SK-N-SH (cell line): ENCODE measurements around the gene LIN37. TPM values are rescaled to one million over a fixed set of nuclear protein-coding genes. Genes with fewer than 3 reads are reported as not detected.
A peak's percentile ranks its signal among the peaks of the same experiment; 100 is the strongest.

Source experiments
- CTCF ChIA-PET: fragments of 300-600, 350-600 bp; formaldehyde crosslinking; extraction: SDS; loops from one replicate; lab custom pipeline; 2021; lab: Yijun Ruan, JAX
- POLR2A ChIA-PET: fragments of 350-600 bp; sonication (Branson Sonifier 250); formaldehyde crosslinking; extraction: SDS; loops from one replicate; lab custom pipeline; 2020; ENCODE audit warnings: antibody characterized with exemption, inconsistent platforms; lab: Yijun Ruan, JAX
- DNase-seq: peaks from one replicate; pipeline ENCODE4 v3.0.0; 2012
- H2AFZ ChIP-seq: fragments of 200-600 bp; sonication (generic); 2 replicates; pipeline ENCODE4 v1.8.1; 2016; ENCODE audit warnings: antibody characterized with exemption, mild to moderate bottlenecking, low read depth
- H3F3A ChIP-seq: fragments of 200-600 bp; sonication (generic); replicated peaks from 2 replicates; pipeline ENCODE3; 2016; ENCODE audit warnings: antibody characterized with exemption, mild to moderate bottlenecking; ENCODE audit not compliant: insufficient read depth
- H3K27ac ChIP-seq, 2 experiments: fragments of 200-500 bp in 1 of 2; fragments of 200-600 bp in 1 of 2; sonication (Bioruptor generic) in 1 of 2; sonication (generic), shearing (Covaris generic) in 1 of 2; 2 replicates each; pipeline versions ENCODE4 v1.5.1 to v1.6.1; 2014 to 2016; ENCODE audit warnings: low read depth in 2 of 2, inconsistent platforms in 1 of 2, low read length in 1 of 2, mild to moderate bottlenecking in 1 of 2, mixed read lengths in 1 of 2
- H3K27me3 ChIP-seq: fragments of 200-600 bp; sonication (generic), shearing (Covaris generic); 2 replicates; pipeline ENCODE4 v1.6.1; 2016; ENCODE audit warnings: mixed run types; ENCODE audit not compliant: insufficient read depth
- H3K36me3 ChIP-seq, 2 experiments: fragments of 200-500 bp in 1 of 2; fragments of 200-600 bp in 1 of 2; sonication (Bioruptor generic) in 1 of 2; sonication (generic) in 1 of 2; replicated peaks in 1 of 2; 2 replicates each; pipeline versions ENCODE3 to v1.5.1; 2014 to 2016; ENCODE audit warnings: low read length in 1 of 2, mild to moderate bottlenecking in 1 of 2; ENCODE audit not compliant: insufficient read depth in 2 of 2, control insufficient read depth in 1 of 2
- H3K4me1 ChIP-seq, 2 experiments: fragments of 200-500 bp in 1 of 2; fragments of 200-600 bp in 1 of 2; sonication (Bioruptor generic) in 1 of 2; sonication (generic), shearing (Covaris generic) in 1 of 2; 2 replicates each; pipeline versions ENCODE4 v1.5.1 to v1.6.1; 2014 to 2016; ENCODE audit warnings: low read depth in 1 of 2, low read length in 1 of 2, mixed run types in 1 of 2; ENCODE audit not compliant: insufficient read depth in 2 of 2, control insufficient read depth in 1 of 2
- H3K4me2 ChIP-seq: fragments of 200-600 bp; sonication (generic), shearing (Covaris generic); 2 replicates; pipeline ENCODE4 v1.6.1; 2017; ENCODE audit warnings: mixed run types
- H3K4me3 ChIP-seq, 2 experiments: fragments of 200-500 bp in 1 of 2; fragments of 200-600 bp in 1 of 2; sonication (Bioruptor generic) in 1 of 2; sonication (generic), shearing (Covaris generic) in 1 of 2; 2 replicates each; pipeline versions ENCODE4 v1.5.1 to v1.8.1; 2014 to 2016; ENCODE audit warnings: low read depth in 2 of 2, inconsistent platforms in 1 of 2, low read length in 1 of 2, mild to moderate bottlenecking in 1 of 2, mixed read lengths in 1 of 2, moderate library complexity in 1 of 2
- H3K79me2 ChIP-seq: fragments of 200-600 bp; sonication (generic); 2 replicates; pipeline ENCODE4 v1.8.1; 2017; ENCODE audit warnings: mild to moderate bottlenecking; ENCODE audit not compliant: insufficient read depth
- H3K9ac ChIP-seq: fragments of 200-600 bp; sonication (generic); 2 replicates; pipeline ENCODE4 v1.6.1; 2017; ENCODE audit warnings: mixed run types
- H3K9me2 ChIP-seq: fragments of 200-600 bp; sonication (generic); 2 replicates; pipeline ENCODE4 v1.6.1; 2017; ENCODE audit warnings: mixed run types
- H3K9me3 ChIP-seq: fragments of 200-600 bp; sonication (generic); 2 replicates; pipeline ENCODE4 v1.6.1; 2017; ENCODE audit warnings: mixed run types, mild to moderate bottlenecking, moderate library complexity
- H4K20me1 ChIP-seq: fragments of 200-600 bp; sonication (generic); 2 replicates; pipeline ENCODE4 v1.6.1; 2017; ENCODE audit warnings: mild to moderate bottlenecking, mixed run types; ENCODE audit not compliant: insufficient read depth
- CHD2 ChIP-seq: fragments of 150-350 bp; IDR thresholded peaks from 2 replicates; pipeline ENCODE4 v1.6.1; 2018; ENCODE audit warnings: low read length; ENCODE audit not compliant: partially characterized antibody
- CTCF ChIP-seq: fragments of 200-600 bp; sonication (generic); IDR thresholded peaks from 2 replicates; pipeline ENCODE4 v1.6.1; 2017; ENCODE audit warnings: antibody characterized with exemption, mild to moderate bottlenecking, moderate library complexity
- EZH2phosphoT487 ChIP-seq: fragments of 200-600 bp; sonication (generic); IDR thresholded peaks from 2 replicates; pipeline ENCODE4 v1.6.1; 2017; ENCODE audit warnings: low read depth, mixed run types, mild to moderate bottlenecking, antibody characterized with exemption, moderate library complexity, borderline replicate concordance
- GABPA ChIP-seq: IDR thresholded peaks from 2 replicates; pipeline ENCODE4 v1.4.0; 2012; ENCODE audit warnings: low read depth, mild to moderate bottlenecking
- MXI1 ChIP-seq: IDR thresholded peaks from 2 replicates; pipeline ENCODE4 v1.6.1; 2012; ENCODE audit warnings: mild to moderate bottlenecking, low read depth, low read length, improper control_type of control experiment
- POLR2AphosphoS5 ChIP-seq: IDR thresholded peaks from 2 replicates; pipeline ENCODE4 v1.6.1; 2012; ENCODE audit warnings: low read depth, low read length
- RAD21 ChIP-seq: IDR thresholded peaks from 2 replicates; pipeline ENCODE4 v1.6.1; 2012; ENCODE audit warnings: mild to moderate bottlenecking, low read length
- RCOR1 ChIP-seq: fragments of 150-350 bp; IDR thresholded peaks from 2 replicates; pipeline ENCODE4 v1.6.1; 2017; ENCODE audit warnings: antibody characterized with exemption, low read length
- RXRA ChIP-seq: IDR thresholded peaks from 2 replicates; pipeline ENCODE4 v1.4.0; 2012; ENCODE audit warnings: low read depth, mild to moderate bottlenecking, borderline replicate concordance
- SMC3 ChIP-seq: IDR thresholded peaks from 2 replicates; pipeline ENCODE4 v1.6.1; 2012; ENCODE audit warnings: low read depth, low read length, improper control_type of control experiment
- TAF1 ChIP-seq: IDR thresholded peaks from 2 replicates; pipeline ENCODE4 v1.6.1; 2012; ENCODE audit warnings: low read depth, mild to moderate bottlenecking, low read length, moderate library complexity, borderline replicate concordance
- TEAD4 ChIP-seq: IDR thresholded peaks from 2 replicates; pipeline ENCODE4 v1.4.0; 2012; ENCODE audit warnings: mild to moderate bottlenecking, borderline replicate concordance; ENCODE audit not compliant: insufficient read depth
- YY1 ChIP-seq: IDR thresholded peaks from 2 replicates; pipeline ENCODE4 v1.4.0; 2012; ENCODE audit warnings: low read depth, mild to moderate bottlenecking
- WGBS: methylation state at CpG from one replicate; pipeline ENCODE4 v1.1.6; 2017; ENCODE audit warnings: low lambda C conversion rate; 5-methylcytosine and 5-hydroxymethylcytosine counted together
- polyA plus RNA-seq, 3 experiments: library from polyadenylated mRNA; depleted of rRNA; stranded (reverse); fragments of >200 nt; gene quantifications; 2 replicates each; pipeline ENCODE4 v1.2.3, GENCODE V29; 2012
- TF ChIP-seq, protein P1 (sequence below): IDR thresholded peaks from 2 replicates; pipeline ENCODE4 v1.6.1; 2012; ENCODE audit warnings: mild to moderate bottlenecking, low read depth, low read length, moderate library complexity

LIN37 gene
- polyA plus RNA-seq, 1 of the 3 experiments (the other 2 are of a cell fraction), result 21.1 TPM

DNA sequence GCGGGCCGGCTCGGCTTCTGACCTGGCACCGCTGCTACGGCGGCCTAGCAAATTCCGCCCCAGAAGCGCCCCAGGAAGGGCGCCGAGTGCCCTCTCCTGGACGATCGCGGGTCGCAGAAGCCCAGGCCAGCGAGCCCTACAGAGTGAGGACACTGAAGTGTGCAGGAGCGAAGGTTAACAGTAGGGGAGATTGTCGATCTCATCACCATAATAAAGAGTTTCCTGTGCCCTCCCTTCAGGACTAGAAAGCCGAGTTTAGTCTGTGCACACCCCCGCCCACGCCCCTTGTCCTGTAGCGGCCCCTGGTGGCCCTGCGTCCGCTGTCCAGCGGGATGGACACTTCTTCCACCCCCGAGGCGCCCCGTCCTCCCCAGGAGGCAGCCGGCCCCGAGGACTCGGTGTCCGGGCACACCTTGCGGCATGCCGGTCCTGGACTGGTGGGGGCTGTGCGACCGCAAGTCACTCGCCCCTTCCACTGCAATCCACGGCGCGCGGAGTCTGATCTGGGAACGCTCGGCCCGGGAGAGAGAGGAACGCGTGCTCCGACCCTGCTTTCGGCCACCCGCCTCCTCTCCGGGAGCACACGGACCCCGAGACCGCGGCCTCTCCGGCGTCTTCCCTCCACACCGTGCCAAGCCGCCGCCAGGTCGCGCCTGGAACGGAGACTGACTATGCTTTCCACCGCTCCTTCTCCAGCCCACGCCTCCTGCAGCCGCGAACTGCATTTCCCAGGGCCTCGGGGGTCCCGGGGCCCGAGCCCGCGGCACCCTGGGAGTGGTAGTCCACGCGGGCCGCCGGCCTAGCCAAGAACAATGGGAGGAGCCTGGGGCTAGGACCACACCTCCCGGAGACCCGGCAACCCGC lies 31.3 kb upstream of the LIN37 start:
- peak; percentile 98 for DNase-seq
- H3F3A ChIP-seq, result peaks cover 6% of the 10 kb centered on the region
- H3K27ac ChIP-seq, result peak overlapping the region; percentile 62 to 95
- peak overlapping the region; percentile 97 for H3K4me2 ChIP-seq
- H3K27me3 ChIP-seq, result no peaks in the 10 kb centered on the region
- ChIA-PET CTCF (interaction anchor here (1.1 to 1.8 kb wide), 3 partner anchors 12 to 24 kb away, joined by 3 to 14 read pairs (median 11); no protein-coding TSS in a partner anchor), POLR2A (no interaction called here)
- peak overlapping the region; percentile 65 for H3K9ac ChIP-seq
- H3K9me3 ChIP-seq, result no peaks in the 10 kb centered on the region
- H4K20me1 ChIP-seq, result peaks cover 22% of the 10 kb centered on the region
- peaks cover 28% of the 10 kb centered on the region for H3K79me2 ChIP-seq
- no peaks in the 10 kb centered on the region for H3K9me2 ChIP-seq
- H3K4me1 ChIP-seq, result peaks cover 5 to 24% of the 10 kb centered on the region in 2 experiments; a peak in 3 of 4 replicates
- TF ChIP-seq TEAD4 (no peak), GABPA (peak; percentile 73), RAD21 (peak; percentile 74), RXRA (no peak), CHD2 (peak; percentile 89), EZH2phosphoT487 (no peak), CTCF (peak; percentile 98), POLR2AphosphoS5 (no peak; the same call in 1 of the 2 replicates), TAF1 (0 out of 2 replicates have a peak, but pooled peaks have one; percentile 19), YY1 (peak; percentile 55), RCOR1 (peak; percentile 14; the same call in 1 of the 2 replicates), SMC3 (peak; percentile 78), MXI1 (peak; percentile 75)
- TF ChIP-seq, protein P1, sequence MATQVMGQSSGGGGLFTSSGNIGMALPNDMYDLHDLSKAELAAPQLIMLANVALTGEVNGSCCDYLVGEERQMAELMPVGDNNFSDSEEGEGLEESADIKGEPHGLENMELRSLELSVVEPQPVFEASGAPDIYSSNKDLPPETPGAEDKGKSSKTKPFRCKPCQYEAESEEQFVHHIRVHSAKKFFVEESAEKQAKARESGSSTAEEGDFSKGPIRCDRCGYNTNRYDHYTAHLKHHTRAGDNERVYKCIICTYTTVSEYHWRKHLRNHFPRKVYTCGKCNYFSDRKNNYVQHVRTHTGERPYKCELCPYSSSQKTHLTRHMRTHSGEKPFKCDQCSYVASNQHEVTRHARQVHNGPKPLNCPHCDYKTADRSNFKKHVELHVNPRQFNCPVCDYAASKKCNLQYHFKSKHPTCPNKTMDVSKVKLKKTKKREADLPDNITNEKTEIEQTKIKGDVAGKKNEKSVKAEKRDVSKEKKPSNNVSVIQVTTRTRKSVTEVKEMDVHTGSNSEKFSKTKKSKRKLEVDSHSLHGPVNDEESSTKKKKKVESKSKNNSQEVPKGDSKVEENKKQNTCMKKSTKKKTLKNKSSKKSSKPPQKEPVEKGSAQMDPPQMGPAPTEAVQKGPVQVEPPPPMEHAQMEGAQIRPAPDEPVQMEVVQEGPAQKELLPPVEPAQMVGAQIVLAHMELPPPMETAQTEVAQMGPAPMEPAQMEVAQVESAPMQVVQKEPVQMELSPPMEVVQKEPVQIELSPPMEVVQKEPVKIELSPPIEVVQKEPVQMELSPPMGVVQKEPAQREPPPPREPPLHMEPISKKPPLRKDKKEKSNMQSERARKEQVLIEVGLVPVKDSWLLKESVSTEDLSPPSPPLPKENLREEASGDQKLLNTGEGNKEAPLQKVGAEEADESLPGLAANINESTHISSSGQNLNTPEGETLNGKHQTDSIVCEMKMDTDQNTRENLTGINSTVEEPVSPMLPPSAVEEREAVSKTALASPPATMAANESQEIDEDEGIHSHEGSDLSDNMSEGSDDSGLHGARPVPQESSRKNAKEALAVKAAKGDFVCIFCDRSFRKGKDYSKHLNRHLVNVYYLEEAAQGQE, result peak; percentile 43; the same call in 1 of the 2 replicates
- H3K4me3 ChIP-seq, result peak overlapping the region; percentile 80 to 91
- H2AFZ ChIP-seq, result peak overlapping the region; percentile 86
- peaks cover 6 to 18% of the 10 kb centered on the region in 2 experiments for H3K36me3 ChIP-seq
- under 1% methylated on average over 36 of the region's 77 CpGs for WGBS
